Keratinocyte (primary cell): ENCODE data around the gene METTL1.

Source experiments
- CTCF ChIP-seq, 3 experiments: IDR thresholded peaks in 1 of 3; conservative IDR thresholded peaks in 1 of 3; optimal IDR thresholded peaks in 1 of 3; 2 replicates in 2 of 3; 3 replicates in 1 of 3; pipeline versions ENCODE3 to v1.5.1; 2011; ENCODE audit warnings: low read length in 3 of 3, mild to moderate bottlenecking in 3 of 3, moderate library complexity in 2 of 3, control low read depth in 1 of 3, inconsistent platforms in 1 of 3; ENCODE audit not compliant: insufficient read depth in 2 of 3; ENCODE audit errors: extremely low read depth in 1 of 3
- EZH2 ChIP-seq: IDR thresholded peaks from one replicate; pipeline ENCODE4 v1.6.1; 2012; ENCODE audit warnings: inconsistent platforms, mild to moderate bottlenecking, low read length, moderate library complexity

DNA sequence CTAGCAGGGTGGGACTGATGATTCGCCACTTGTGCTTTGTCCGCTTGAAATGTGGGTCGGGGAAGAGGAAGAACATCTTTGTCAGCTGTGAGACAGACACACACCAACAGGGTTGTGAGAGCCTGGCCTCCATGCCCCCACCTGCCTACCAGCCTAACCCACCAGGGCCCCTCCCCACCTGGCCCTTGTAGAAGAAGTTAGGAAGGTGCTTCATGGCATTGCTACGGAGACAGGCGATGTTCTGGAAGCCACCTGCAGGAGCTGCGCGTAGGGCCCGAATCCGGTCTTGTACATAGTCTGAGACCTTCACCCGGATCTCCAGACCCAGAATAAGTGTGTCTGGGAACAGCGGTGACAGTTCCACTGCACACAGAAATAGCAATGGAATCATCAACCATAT, 2.3 kb downstream of the METTL1 start:
- TF ChIP-seq EZH2: no peak
- no peak for TF ChIP-seq CTCF (optimal IDR thresholded peaks at IDR 0.05 in 1 of 3, IDR thresholded peaks at IDR 0.05 in 1 of 3, conservative IDR thresholded peaks at IDR 0.05 in 1 of 3; ENCODE audit: extremely low read depth in 1 of 3, insufficient read depth in 2 of 3, low read length in 3 of 3)
